SK-N-SH treated with all-trans-retinoic acid at 6 μM for 48 hours (cell line): ENCODE results near the gene GRIK1.

ENCODE experiments used
- ESRRG ChIP-seq: fragments of 250-450 bp; sonication (Bioruptor Pico); IDR thresholded peaks from 2 replicates; pipeline ENCODE4 v1.6.1; 2021; ENCODE audit warnings: mild to moderate bottlenecking
- PPARA ChIP-seq: fragments of 250-450 bp; sonication (Bioruptor Pico); IDR thresholded peaks from 2 replicates; pipeline ENCODE4 v1.5.0; 2020; ENCODE audit warnings: mild to moderate bottlenecking, borderline replicate concordance
- RARB ChIP-seq: fragments of 250-450 bp; sonication (Bioruptor Pico); IDR thresholded peaks from 2 replicates; pipeline ENCODE4 v1.8.0; 2021; ENCODE audit warnings: mild to moderate bottlenecking, moderate library complexity
- TCF4 ChIP-seq: fragments of 250-450 bp; sonication (Bioruptor Pico); IDR thresholded peaks from 2 replicates; pipeline ENCODE4 v1.8.0; 2021; ENCODE audit warnings: mild to moderate bottlenecking, moderate library complexity, borderline replicate concordance
- ZFP3 ChIP-seq: fragments of 250-450 bp; sonication (Bioruptor Pico); IDR thresholded peaks from 2 replicates; pipeline ENCODE4 v1.5.0; 2020; ENCODE audit warnings: mild to moderate bottlenecking, moderate library complexity
- ZFP30 ChIP-seq: fragments of 450-650 bp; formaldehyde crosslinking; IDR thresholded peaks from 2 replicates; pipeline ENCODE4 v1.5.0; 2022; ENCODE audit warnings: mild to moderate bottlenecking, moderate library complexity
- ZNF565 ChIP-seq: fragments of 450-650 bp; formaldehyde crosslinking; conservative IDR thresholded peaks from 2 replicates; pipeline ENCODE4 v1.5.0; 2020; ENCODE audit warnings: low read depth, mild to moderate bottlenecking, moderate library complexity
- TF ChIP-seq, protein P1 (sequence below): fragments of 250-450 bp; sonication (Bioruptor Pico); IDR thresholded peaks from 2 replicates; pipeline ENCODE4 v1.5.0; 2020; ENCODE audit warnings: mild to moderate bottlenecking, moderate library complexity
- TF ChIP-seq, protein P2 (sequence below): fragments of 250-450 bp; sonication (Bioruptor Pico); IDR thresholded peaks from 2 replicates; pipeline ENCODE4 v1.5.1; 2020; ENCODE audit warnings: low read depth, mild to moderate bottlenecking, moderate library complexity
- TF ChIP-seq, protein P3 (sequence below): fragments of 250-450 bp; sonication (Bioruptor Pico); IDR thresholded peaks from 2 replicates; pipeline ENCODE4 v1.8.0; 2020; ENCODE audit warnings: mild to moderate bottlenecking, moderate library complexity, borderline replicate concordance

DNA sequence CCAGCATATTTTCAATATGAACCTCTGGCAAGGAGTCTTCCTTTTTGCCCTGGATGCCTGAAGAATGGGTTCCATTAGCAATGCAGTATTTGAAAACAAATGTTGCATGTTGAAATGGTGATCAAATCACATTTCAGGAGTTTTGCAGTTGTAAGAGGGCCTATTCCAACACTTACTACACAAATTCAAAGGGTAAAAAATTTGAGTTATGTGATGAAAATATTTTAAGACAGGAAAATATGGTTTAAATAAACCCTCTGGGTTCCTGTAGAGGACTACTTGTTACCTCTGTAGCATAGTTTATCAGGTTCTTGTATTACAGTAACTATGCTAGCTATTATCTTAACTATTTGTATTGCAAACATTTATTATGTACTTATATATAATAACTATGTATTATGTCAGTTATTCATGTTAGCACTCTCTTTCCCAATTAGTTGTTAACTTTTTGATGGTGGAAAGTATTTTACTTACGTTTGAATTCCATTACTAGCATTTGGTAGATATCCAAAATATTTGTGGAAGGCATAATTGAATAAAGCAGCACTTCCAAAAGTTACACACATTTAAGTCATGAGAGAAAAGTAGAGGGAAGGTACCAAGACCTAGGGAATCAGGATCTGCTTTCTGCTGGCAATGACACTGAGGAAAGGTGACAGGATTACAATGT lies 312.9 kb downstream of the GRIK1 start:
- TF ChIP-seq, protein P1, sequence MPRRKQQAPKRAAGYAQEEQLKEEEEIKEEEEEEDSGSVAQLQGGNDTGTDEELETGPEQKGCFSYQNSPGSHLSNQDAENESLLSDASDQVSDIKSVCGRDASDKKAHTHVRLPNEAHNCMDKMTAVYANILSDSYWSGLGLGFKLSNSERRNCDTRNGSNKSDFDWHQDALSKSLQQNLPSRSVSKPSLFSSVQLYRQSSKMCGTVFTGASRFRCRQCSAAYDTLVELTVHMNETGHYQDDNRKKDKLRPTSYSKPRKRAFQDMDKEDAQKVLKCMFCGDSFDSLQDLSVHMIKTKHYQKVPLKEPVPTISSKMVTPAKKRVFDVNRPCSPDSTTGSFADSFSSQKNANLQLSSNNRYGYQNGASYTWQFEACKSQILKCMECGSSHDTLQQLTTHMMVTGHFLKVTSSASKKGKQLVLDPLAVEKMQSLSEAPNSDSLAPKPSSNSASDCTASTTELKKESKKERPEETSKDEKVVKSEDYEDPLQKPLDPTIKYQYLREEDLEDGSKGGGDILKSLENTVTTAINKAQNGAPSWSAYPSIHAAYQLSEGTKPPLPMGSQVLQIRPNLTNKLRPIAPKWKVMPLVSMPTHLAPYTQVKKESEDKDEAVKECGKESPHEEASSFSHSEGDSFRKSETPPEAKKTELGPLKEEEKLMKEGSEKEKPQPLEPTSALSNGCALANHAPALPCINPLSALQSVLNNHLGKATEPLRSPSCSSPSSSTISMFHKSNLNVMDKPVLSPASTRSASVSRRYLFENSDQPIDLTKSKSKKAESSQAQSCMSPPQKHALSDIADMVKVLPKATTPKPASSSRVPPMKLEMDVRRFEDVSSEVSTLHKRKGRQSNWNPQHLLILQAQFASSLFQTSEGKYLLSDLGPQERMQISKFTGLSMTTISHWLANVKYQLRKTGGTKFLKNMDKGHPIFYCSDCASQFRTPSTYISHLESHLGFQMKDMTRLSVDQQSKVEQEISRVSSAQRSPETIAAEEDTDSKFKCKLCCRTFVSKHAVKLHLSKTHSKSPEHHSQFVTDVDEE (CRISPR knock-in tag) = no peak
- TF ChIP-seq ESRRG (CRISPR knock-in tag) (no peak), TCF4 (CRISPR knock-in tag) (no peak), PPARA (CRISPR knock-in tag) (no peak), RARB (no peak), ZFP3 (CRISPR knock-in tag) (no peak), ZNF565 (CRISPR knock-in tag) (no peak), ZFP30 (CRISPR knock-in tag) (no peak)
- TF ChIP-seq, protein P2, sequence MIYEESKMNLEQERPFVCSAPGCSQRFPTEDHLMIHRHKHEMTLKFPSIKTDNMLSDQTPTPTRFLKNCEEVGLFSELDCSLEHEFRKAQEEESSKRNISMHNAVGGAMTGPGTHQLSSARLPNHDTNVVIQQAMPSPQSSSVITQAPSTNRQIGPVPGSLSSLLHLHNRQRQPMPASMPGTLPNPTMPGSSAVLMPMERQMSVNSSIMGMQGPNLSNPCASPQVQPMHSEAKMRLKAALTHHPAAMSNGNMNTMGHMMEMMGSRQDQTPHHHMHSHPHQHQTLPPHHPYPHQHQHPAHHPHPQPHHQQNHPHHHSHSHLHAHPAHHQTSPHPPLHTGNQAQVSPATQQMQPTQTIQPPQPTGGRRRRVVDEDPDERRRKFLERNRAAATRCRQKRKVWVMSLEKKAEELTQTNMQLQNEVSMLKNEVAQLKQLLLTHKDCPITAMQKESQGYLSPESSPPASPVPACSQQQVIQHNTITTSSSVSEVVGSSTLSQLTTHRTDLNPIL (CRISPR knock-in tag) = no peak
- TF ChIP-seq, protein P3, sequence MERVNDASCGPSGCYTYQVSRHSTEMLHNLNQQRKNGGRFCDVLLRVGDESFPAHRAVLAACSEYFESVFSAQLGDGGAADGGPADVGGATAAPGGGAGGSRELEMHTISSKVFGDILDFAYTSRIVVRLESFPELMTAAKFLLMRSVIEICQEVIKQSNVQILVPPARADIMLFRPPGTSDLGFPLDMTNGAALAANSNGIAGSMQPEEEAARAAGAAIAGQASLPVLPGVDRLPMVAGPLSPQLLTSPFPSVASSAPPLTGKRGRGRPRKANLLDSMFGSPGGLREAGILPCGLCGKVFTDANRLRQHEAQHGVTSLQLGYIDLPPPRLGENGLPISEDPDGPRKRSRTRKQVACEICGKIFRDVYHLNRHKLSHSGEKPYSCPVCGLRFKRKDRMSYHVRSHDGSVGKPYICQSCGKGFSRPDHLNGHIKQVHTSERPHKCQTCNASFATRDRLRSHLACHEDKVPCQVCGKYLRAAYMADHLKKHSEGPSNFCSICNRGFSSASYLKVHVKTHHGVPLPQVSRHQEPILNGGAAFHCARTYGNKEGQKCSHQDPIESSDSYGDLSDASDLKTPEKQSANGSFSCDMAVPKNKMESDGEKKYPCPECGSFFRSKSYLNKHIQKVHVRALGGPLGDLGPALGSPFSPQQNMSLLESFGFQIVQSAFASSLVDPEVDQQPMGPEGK (CRISPR knock-in tag) = no peak
